GM12891 (cell line): Measurements from ENCODE around the gene NOL9.
A peak's percentile ranks its signal among the peaks of the same experiment; 100 is the strongest.

Source experiments
- DNase-seq: peaks from one replicate; pipeline ENCODE4 v3.0.0; 2011; ENCODE audit warnings: low spot score; ENCODE audit not compliant: insufficient read length
- FAIRE-seq: peaks from 2 replicates; lab custom pipeline; 2011; peaks lifted over from hg19 to GRCh38; lab: Jason Lieb, UNC
- PAX5 ChIP-seq: IDR thresholded peaks from 2 replicates; pipeline ENCODE4 v1.6.1; 2011; ENCODE audit warnings: low read length, moderate library complexity, mild to moderate bottlenecking; ENCODE audit not compliant: insufficient read depth, severe bottlenecking
- POLR2A ChIP-seq: IDR thresholded peaks from 2 replicates; pipeline ENCODE4 v1.6.1; 2011; ENCODE audit warnings: low read depth, low read length, control low read depth
- POLR2AphosphoS5 ChIP-seq: IDR thresholded peaks from 2 replicates; pipeline ENCODE4 v1.6.1; 2011; ENCODE audit warnings: low read depth, low read length, control low read depth
- POU2F2 ChIP-seq: IDR thresholded peaks from 2 replicates; pipeline ENCODE4 v1.6.1; 2011; ENCODE audit warnings: low read depth, mild to moderate bottlenecking, control low read depth, low read length, moderate library complexity
- SPI1 ChIP-seq: IDR thresholded peaks from 2 replicates; pipeline ENCODE4 v1.6.1; 2011; ENCODE audit warnings: low read depth, low read length, control low read depth
- TAF1 ChIP-seq: IDR thresholded peaks from 2 replicates; pipeline ENCODE4 v1.6.1; 2011; ENCODE audit warnings: low read depth, low read length, control low read depth

NOL9 gene

DNA sequence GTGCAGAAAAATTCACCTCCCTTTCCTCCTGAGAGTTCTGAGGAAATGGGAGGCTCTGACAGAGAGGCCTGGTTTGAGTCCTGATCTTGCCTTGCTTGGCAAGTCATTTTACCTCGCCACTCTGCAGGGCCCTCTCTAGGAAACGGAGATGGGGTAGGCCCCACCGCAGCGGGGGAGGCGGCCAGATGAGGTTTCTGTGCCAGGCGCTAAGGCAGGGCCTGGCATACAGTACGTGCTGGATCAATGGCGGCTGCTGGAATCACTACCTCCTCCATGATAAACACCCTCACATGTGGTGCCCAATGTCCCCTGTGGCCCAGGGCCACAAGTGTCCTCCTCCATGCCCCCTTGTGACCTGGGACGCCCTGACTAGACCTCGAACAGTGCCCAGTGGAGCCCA is 62.3 kb downstream of the NOL9 start:
- TF ChIP-seq POLR2A (no peak), TAF1 (no peak), SPI1 (no peak), POLR2AphosphoS5 (no peak), POU2F2 (no peak), PAX5 (no peak)
- FAIRE-seq (no peak), DNase-seq (no peak)

DNA sequence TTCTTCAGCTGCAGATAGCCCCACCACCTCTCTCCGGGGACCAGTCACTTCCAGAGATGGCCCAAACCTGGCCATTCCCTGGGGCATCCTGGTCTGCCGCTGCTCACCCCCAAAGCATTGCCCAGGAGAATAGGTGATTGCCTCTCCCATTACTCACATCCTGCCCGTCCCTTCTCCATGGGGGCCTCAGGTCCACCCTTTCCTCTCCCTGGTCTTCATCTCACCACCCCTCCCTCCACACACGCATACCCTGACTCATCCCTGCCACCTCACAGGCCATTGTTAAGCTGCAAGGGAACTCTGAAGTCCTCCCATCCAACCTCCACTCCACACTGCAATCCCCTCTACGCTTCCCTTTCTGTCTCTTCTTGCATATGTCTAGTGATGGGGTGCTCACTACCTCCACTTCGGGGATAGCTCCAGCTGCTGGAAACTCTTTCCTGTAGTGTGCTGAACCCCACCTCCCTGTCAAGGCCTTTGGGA is 62.8 kb downstream of the NOL9 start, which contains the start of gene PLEKHG5:
Gene PLEKHG5, minus strand, starts transcription at position 188 of the 483 bp plus-strand sequence. CDS start 14,096 bp downstream, outside the sequence.
- no peak for TF ChIP-seq PAX5
- no peak for TF ChIP-seq POU2F2
- no peak for TF ChIP-seq SPI1
- TF ChIP-seq POLR2A, result no peak
- no peak for TF ChIP-seq POLR2AphosphoS5
- no peak for TF ChIP-seq TAF1
- FAIRE-seq (no peak), DNase-seq (no peak)

DNA sequence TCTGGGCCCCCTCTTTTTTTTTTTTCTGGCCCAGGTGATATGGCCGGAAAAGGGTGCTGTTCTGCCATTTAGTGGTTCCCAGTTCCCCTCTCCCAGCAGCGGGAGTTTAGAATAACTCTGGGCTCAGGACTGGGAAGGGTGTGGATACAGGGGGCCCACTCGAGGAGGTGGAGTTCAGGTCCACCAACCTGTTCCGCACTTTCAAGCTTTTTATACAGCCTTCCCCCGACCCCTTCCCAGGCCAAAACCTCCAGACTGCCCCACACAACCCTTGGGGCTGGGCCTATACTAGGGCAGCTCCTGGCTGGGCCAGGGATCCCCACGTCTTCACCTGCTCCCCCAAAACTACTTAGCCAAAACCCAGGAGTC is 63.2 kb downstream of the NOL9 start:
- no peak for FAIRE-seq
- no peak for DNase-seq
- peak; percentile 41; the same call in 1 of the 2 replicates for TF ChIP-seq SPI1
- no peak for TF ChIP-seq POU2F2

DNA sequence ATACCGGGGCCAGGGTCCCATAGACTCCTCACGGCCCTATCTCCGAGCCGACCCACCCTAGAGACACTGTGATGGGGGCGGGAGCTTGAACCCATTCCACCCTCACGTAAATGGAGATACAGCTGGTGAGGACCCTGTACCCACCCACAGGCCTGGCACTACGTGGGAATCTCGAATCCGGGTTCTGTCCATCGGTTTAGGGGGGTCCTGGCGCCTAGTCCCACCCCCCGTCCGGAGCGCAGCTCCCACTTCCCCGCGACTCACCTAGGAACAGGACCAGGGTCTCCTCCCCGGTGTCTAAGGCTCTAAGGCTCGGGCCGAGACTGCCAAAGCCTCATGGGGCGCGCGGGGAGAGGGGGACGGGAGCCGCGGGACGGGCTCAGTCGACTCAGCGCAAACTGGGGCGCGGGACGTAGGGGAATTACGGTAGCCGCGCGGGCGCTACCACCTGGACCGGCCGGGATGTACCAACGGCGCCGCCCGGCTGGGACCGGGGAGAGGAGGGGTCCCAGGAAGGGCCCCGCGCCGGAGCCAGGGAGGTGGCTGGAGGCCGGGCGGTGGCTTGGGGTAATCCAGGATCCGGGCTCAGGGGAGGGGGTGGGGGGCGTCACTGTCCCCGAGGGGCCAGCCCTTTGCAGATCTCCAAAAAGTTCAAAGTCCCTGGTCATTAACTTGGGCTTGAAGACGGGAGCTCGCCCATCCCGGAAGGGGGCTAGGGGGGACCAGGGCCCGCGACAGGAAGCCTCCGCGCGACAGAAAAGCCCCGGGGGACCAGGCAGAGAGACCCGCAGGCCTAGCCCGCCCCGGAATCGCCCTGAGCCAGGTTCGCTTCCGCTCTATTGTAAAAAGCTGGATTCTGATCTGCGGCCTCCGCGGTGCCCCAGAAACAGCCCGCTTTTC is 63.9 kb downstream of the NOL9 start:
- peak; percentile 83 for DNase-seq
- peak; percentile 84 for FAIRE-seq
- no peak for TF ChIP-seq SPI1
- no peak for TF ChIP-seq TAF1
- no peak for TF ChIP-seq POLR2A
- no peak for TF ChIP-seq POU2F2
- TF ChIP-seq PAX5, result no peak
- no peak for TF ChIP-seq POLR2AphosphoS5

DNA sequence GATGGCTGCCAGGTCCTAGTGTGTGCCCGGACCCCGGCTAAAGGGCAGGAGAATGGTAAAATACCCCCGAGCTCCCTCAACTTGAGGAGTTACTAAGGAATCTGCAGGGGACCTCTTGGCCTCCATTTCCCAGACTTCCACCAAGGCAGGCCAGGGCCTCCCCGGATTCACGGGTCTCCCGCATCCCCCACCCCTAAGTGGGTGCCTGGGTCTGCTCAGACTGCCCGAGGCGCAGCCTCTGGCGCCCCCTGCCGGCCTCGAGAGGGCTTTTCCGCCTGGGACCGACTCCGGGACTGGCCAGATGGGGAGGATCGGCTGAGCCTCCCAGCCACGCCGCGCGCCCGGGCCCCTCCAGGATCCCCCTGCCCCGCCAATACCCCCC is 64.5 kb downstream of the NOL9 start:
- TF ChIP-seq POLR2AphosphoS5, result no peak
- TF ChIP-seq POLR2A, result no peak
- TF ChIP-seq TAF1, result no peak
- TF ChIP-seq POU2F2, result no peak
- no peak for TF ChIP-seq PAX5
- DNase-seq (peak; percentile 99), FAIRE-seq (no peak)

DNA sequence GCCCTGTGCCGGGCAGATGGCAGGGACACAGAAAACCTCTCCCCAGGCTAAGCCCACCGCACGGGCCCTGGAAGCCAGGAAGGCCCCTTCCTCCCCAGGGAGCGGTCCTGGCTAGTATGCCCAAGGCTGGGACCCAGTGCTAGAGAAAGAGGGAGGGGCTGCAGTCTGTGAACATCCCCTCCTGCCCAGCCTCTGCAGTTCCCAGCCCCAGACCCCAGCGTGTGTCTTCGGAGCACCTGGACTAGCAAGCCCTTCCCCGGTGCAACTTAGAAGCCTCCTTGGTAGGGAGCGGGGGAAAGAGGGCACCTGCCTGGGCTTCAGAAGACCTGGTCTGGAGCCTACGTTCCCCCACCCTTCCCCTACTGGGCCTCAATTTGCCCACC is 64.9 kb downstream of the NOL9 start:
- DNase-seq, result no peak
- no peak for FAIRE-seq
- TF ChIP-seq POU2F2 (no peak), PAX5 (no peak), POLR2A (no peak), POLR2AphosphoS5 (no peak), SPI1 (no peak), TAF1 (no peak)

DNA sequence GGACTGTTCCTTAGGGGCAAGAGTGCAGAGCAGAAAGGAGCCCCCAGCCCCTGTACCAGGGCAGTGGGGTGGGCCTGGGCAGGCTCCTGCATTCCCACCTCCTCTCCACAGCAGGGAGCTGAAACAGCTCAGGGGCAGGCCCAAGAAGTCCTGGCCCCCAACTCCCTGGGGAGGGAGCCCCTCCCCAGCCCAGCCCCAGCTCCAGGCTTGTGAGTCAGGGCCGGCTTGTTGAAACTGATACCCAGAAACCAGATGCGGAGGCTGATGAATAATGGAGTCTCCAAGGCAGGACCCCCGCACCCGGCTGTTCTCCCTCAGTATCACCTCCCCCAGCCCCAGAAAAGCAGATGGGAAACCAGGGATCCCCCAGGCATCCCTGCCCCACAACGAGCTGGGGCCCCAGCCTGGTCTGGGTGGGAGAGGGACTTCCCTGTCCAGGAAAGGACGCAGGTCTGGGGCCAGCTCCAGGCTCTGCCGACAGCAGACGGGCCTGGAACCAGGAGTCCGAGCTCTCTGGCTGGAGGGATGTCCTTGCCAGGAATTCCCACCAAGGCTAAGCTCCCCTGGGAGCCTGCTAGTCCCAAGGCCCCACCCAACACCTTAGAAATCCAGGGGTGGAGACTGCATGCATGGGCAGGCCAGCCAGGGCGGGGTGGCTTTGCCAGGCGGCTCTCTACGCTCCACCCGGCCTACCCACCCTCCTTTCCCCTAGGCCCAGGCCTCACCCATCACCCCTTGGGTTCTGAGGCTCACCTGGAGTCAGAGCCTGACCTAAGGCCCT is 65.5 kb downstream of the NOL9 start:
- DNase-seq (no peak), FAIRE-seq (no peak)
- TF ChIP-seq POU2F2 (no peak), POLR2AphosphoS5 (no peak), SPI1 (no peak), TAF1 (no peak), POLR2A (no peak), PAX5 (no peak)

DNA sequence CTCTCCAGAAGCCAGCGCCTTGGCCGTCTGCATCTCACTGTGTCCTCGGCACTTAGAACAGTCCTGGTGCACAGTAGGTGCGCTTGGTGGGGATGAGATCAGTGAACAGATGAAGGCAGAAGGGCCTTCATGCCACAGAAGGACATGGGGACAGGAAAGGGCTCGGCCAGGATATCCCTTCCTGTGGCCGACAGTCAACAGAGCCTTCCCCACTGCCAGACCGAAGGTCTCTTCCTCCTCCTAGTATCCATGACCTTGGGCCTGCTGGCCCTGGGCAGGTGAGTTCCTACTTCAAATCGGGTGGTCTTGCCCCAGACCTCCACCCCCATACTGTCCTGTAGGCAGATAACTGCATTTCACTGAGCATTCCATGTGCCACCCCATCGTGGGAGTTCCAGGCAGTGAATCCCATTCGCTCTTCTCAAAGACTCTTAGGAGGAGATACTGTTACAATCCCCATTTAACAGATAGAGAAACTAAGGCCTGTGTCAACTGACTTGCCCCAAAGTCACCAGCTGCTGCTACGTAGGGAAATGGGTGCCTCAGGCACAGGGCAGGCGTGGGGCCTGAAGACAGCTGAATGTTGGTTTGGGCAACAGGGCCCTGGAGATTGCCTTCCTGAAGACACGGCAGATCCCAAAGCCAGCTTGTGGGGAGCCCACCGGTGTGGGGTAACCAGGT is 66.4 kb downstream of the NOL9 start:
- FAIRE-seq (no peak), DNase-seq (no peak)
- no peak for TF ChIP-seq PAX5
- no peak for TF ChIP-seq POLR2AphosphoS5
- no peak for TF ChIP-seq SPI1
- no peak for TF ChIP-seq POU2F2
- TF ChIP-seq TAF1, result no peak
- no peak for TF ChIP-seq POLR2A

DNA sequence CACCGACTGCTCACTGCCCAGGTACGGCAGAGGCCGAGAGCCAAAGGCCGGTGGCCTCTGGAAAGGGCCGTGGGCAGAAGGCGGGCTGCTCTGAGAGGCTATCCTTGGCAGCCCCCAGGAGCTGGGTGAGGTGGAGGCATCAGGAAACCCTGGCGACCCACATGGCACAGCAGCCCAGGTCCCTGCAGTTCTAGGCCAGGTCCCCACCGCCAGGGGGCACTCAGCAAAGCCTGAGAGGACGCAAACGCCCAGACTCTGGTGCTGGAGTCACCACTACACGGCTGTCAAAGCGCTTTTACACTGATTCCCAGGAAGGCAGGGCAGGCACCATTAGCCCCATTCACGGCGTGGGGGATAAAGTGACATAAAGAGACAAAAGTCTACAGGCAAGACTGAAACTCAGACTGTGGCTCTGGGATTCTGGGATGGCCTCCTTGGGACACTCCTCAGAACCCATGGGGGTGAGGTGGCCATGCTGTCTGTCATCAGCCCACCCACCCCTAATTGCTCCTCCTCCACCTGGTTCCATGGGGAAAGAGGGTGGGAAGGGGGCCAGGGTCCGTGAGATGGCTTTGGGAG is 67.8 kb downstream of the NOL9 start:
- FAIRE-seq (peak; percentile 85), DNase-seq (peak; percentile 91)
- TF ChIP-seq POU2F2, result no peak
